BJ (cell line): ENCODE data around the gene CECR2. TPM values are rescaled to one million over a fixed set of nuclear protein-coding genes. Genes with fewer than 3 reads are reported as not detected.

Experiments
- CTCF ChIA-PET: fragments of 350-600 bp; formaldehyde crosslinking; extraction: SDS; loops from one replicate; lab custom pipeline; 2021; ENCODE audit warnings: antibody characterized with exemption, inconsistent platforms; lab: Yijun Ruan, JAX
- POLR2A ChIA-PET: fragments of 300-600 bp; sonication (Branson Sonifier 250); formaldehyde crosslinking; extraction: SDS; loops from one replicate; lab custom pipeline; 2021; ENCODE audit warnings: antibody characterized with exemption; lab: Charles Lee
- DNase-seq: peaks from one replicate; pipeline ENCODE4 v3.0.0-alpha.2; 2011; ENCODE audit warnings: low read depth
- H3K27me3 ChIP-seq: 2 replicates; pipeline ENCODE4 v1.6.0; 2011; ENCODE audit warnings: low read length; ENCODE audit not compliant: control insufficient read depth, insufficient read depth
- H3K36me3 ChIP-seq: 2 replicates; pipeline ENCODE4 v1.5.1; 2011; ENCODE audit warnings: low read length; ENCODE audit not compliant: control insufficient read depth, insufficient read depth
- H3K4me3 ChIP-seq: 2 replicates; pipeline ENCODE4 v1.5.1; 2011; ENCODE audit warnings: low read depth, mild to moderate bottlenecking, control low read depth, low read length
- CTCF ChIP-seq: IDR thresholded peaks from 2 replicates; pipeline ENCODE4 v1.5.1; 2011; ENCODE audit warnings: low read depth, mild to moderate bottlenecking, control low read depth, inconsistent platforms, low read length, moderate library complexity; ENCODE audit not compliant: insufficient read depth
- polyA plus RNA-seq: library from polyadenylated mRNA; depleted of rRNA; stranded (reverse); fragments of >200 nt; gene quantifications from 2 replicates; pipeline ENCODE4 v1.2.3, GENCODE V29; 2011; rRNA removed
- small RNA-seq: library from RNA; depleted of rRNA; stranded (forward); fragments of <200 nt; gene quantifications from one replicate; pipeline ENCODE3, GENCODE V24; 2012; ENCODE audit warnings: low replicate concordance, low read depth; ENCODE audit not compliant: insufficient read length

CECR2 gene
- polyA plus RNA-seq, 1 experiment: not detected

- no peak for DNase-seq
- Histone ChIP-seq H3K27me3 (no peaks in the 10 kb centered on the region), H3K36me3 (peaks cover 4% of the 10 kb centered on the region), H3K4me3 (no peak overlapping the region)
- POLR2A ChIA-PET: interaction anchor here (0.6 kb wide), 1 partner anchor 280 kb away, joined by 6 read pairs; no protein-coding TSS in a partner anchor
- no peak for TF ChIP-seq CTCF
- CTCF ChIA-PET: interaction anchor here (0.6 to 2.5 kb wide), 3 partner anchors 12 to 48 kb away, joined by 3 to 8 read pairs (median 3); no protein-coding TSS in a partner anchor
Measured at GRCh38 chr22:17606496-17606895, 237.2 kb downstream of the CECR2 start.

Small RNAs within 50 kb of the gene (small RNA-seq; reads per million reads assigned to genes)
- not detected for gene CECR9
- not detected for gene RN7SL843P

Other genes starting within 250 kb of the CECR2 start
- gene TMEM121B, start 248.1 kb upstream of the CECR2 start, polyA plus RNA-seq: 0.04 and 0.05 TPM in 2 replicates
- gene HDHD5, start 210.2 kb upstream of the CECR2 start, polyA plus RNA-seq: 23.2 and 35.3 TPM in 2 replicates
- gene ADA2, start 150.0 kb upstream of the CECR2 start, polyA plus RNA-seq: 4.5 and 5.4 TPM in 2 replicates
- 0.07 TPM in 1 of 2 replicates, not detected in the other for gene SLC25A18, start 194.0 kb downstream of the CECR2 start, polyA plus RNA-seq